Activated naive CD4-positive, alpha-beta T cell treated with anti-CD3 and anti-CD28 coated beads, Interleukin-2, amount 50 U/mL, for 16 hours (primary cell): ENCODE data around the gene RBPMS2.

Experiments
- DNase-seq: peaks from one replicate; pipeline ENCODE4 v3.0.0-alpha.2; 2020

The RBPMS2 gene

DNA sequence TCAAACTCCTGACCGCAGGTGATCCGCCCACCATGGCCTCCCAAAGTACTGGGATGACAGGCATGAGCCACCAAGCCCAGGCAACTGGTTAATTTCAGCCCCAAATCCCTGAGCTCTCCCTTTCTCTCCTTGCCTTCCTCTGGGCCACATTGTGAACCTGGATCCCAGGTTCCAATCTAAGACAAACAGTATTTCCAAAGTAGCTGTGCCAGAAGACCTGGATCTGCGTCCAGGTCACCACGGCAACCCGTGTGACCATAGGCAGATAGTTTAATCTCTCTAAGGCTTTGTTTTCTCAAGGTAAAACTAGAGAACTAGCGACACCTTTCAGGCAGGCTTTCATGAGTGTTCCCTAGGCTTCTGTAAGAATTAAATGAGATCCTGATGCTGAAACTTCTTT is 5.9 kb upstream of the RBPMS2 start:
- DNase-seq = no peak

GRCh38 chr15:64780600-64781156 is 5.3 kb upstream of the RBPMS2 start:
- DNase-seq = no peak

DNA sequence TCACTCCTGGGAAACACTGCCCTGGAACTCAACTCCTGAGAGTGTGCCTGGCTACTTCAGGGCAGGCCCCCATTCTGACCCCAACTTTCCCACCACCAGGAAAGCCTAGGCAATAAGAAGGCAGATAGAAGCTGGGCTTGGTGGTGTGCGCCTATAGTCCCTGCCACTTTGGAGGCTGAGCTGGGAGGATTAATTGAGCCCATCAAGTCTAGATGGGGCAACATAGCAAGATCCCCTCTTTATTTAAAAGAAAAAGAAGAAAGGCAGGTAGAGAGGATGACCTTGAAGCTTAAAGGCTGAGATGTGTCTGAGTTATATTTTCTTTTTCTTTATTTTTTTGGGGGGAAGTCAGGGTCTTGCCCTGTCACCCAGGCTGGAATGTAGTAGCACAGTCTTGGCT is 4.2 kb upstream of the RBPMS2 start:
- no peak for DNase-seq

GRCh38 chr15:64779024-64779423 is 3.6 kb upstream of the RBPMS2 start:
- DNase-seq = no peak

GRCh38 chr15:64776402-64776786 is 1.0 kb upstream of the RBPMS2 start:
- DNase-seq = no peak

DNA sequence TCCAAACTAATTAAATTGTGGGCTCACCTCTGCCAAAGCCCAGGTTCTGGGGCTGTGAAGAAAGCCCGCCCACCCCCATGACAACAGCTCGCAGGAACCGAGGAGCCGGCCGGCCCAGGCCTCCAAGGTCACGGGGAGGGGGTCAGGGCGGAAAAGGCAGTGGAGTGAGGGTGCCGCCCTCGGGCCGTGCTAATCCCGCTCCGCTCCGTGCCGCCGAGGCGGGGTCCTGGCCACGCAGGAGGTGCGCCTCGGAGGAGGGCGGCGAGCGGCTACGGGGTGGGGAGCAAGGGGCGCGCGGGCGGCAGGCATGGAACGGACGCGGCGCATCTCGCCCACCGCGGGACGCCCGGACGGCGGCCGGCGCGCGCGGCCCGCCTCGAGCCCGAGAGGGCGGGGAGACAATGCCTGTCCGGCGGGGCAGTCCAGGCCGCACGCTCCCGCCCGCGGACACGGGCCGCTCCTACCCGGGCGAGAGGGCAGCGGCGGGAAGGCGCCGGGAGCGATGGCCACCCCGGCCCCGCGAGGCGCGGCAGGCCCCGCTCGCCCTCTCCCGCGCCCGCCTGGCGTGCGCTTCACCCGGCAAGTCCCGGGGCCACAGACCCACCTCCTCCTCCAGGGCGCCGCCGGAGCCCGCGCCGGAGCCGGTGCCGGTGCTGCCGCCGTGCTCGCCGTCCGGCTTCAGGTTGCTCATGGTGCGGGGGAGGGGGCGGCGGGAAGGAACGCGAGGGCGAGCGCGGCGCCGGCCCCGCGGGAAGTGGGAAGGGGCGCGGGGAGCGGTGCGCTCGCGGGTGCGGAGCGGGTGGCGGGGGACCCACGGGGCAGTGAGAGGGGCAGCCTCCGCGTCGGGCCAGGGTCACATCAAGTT is 528 bp downstream of the RBPMS2 start:
- DNase-seq = peak; percentile 24

DNA sequence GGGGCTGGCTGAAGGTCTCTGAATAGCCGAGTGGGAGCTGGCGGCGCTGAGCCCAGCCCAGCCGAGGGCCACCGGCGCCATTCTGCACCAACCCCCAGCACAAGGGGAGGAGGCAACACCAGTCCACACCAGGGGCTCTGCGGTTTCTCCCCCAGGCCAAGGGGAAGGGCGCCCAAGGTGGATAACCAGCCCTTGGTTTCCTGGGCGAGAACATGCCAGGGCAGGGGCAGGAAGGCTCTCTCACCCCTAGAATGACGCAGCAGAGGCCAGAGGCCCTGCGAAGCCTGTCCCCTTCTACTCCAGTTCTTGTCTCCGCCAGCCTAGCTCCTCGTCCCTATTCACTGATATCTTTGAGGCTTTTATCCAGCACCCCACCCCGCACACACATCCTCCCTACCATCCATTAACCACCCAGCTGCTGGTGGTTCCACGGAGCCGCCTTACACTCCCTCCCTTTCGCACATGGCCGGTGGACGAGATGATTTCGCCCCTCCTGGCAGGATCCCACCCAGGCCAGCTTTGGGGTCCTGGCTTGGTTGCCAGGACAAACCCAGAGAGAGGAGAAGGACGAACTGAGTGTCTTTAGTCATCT is 1.3 kb downstream of the RBPMS2 start:
- no peak for DNase-seq

GRCh38 chr15:64773606-64774005 is 1.8 kb downstream of the RBPMS2 start:
- DNase-seq = no peak

DNA sequence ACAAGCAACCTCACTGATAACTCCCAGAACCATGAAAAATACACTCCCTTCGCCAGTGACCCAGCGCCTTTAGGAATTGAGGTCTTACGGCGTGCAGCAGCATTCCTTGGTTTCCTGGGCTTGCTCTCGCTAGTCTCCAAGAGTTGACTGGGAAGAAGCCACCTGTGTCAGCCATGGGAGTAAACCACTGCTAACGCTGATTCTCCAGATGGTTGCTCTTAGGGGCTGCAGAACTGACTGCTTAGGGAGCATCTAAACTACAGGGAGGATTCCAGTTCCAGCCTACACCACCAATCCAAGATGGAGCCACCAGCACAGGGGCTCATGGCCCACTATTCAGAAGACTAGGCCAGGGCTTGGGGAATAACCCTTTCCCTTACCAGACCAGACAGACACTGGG is 2.4 kb downstream of the RBPMS2 start:
- DNase-seq = no peak

- no peak for DNase-seq
Observed at GRCh38 chr15:64772488-64772887, 2.9 kb downstream of the RBPMS2 start.

DNA sequence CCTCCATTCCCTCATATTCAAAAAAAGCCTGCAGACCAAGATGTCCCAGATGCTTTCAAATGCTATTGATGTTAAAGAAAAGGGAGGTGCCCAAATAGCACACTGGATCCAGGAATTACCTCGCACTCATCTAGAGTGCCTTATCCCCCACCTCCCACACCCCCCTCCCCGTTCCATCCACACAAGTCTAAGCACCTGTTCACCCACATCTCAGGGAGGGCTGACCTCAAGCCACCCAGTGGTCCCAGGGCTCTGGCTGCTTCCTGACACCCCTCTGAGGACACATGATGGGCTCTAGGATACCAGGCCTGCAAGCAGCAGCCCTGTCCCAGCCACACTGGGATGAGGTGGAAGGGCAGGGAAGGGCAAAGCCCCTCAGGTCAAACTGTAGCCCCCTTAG is 4.8 kb downstream of the RBPMS2 start:
- no peak for DNase-seq

GRCh38 chr15:64767203-64767602 is 8.2 kb downstream of the RBPMS2 start:
- DNase-seq = no peak

- DNase-seq = no peak
Observed at GRCh38 chr15:64766058-64766457, 9.3 kb downstream of the RBPMS2 start.

GRCh38 chr15:64763874-64764273 is 11.5 kb downstream of the RBPMS2 start:
- DNase-seq = no peak

GRCh38 chr15:64763462-64763861 is 11.9 kb downstream of the RBPMS2 start:
- no peak for DNase-seq

GRCh38 chr15:64763021-64763420 is 12.4 kb downstream of the RBPMS2 start:
- no peak for DNase-seq

DNA sequence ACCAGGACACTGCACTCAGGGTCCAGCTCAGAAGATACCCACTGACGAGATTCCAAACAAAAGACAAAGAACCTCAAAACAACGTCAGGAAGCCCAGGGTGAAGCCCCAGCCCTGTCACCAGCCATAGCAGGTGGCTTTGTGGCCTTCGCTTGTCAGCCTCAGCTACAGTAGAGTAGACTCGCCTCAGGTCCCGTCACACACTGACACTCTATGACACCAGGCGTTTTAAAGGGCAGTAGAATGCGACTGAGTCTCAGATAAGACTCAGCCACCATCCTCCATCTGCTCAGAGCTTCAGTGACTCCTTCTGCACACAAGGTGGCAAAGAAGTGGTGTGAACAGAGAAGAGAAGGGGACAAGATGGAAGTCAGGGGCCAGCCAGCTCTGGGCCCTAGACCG is 12.8 kb downstream of the RBPMS2 start:
- no peak for DNase-seq

- no peak for DNase-seq
Observed at GRCh38 chr15:64761156-64761555, 14.2 kb downstream of the RBPMS2 start.

GRCh38 chr15:64760056-64760455 is 15.3 kb downstream of the RBPMS2 start:
- no peak for DNase-seq

GRCh38 chr15:64755427-64755940 is 19.9 kb downstream of the RBPMS2 start:
- DNase-seq = no peak

- DNase-seq = no peak
Observed at GRCh38 chr15:64754663-64755426, 20.5 kb downstream of the RBPMS2 start.

DNA sequence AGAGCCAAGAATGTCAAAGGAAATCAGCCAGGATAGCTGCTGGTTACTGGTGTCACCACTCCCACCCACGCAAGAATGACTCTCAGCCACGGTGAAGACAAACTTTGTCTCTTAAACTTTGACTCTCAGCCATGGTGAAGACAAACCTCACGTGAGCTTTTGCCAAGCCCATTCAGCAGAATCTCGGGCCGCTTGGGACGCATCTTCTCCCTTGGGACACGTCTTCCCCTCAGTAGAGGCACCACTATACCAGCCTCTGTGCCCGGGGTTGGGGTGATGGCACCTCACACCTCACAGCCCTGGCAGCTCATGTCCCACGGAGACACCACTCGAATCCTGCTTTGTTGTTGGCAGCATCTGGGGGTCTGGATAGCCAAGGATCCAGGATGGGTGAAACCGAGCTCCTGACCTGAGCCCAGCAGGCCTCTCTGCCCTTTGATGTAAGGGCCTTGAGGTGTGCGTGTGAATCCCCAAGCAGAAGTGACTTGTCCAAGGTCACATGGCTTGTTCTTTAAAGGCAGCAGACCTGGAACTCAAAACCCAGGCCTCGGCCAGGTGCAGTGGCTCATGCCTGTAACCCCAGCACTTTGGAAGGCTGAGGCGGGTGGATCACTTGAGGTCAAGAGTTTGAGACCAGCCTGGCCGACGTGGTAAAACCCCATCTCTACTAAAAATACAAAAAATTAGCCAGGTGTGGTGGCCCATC is 21.8 kb downstream of the RBPMS2 start:
- DNase-seq = no peak

- no peak for DNase-seq
Observed at GRCh38 chr15:64751464-64751863, 23.9 kb downstream of the RBPMS2 start.
